HG02571 (cell line): ENCODE measurements around the gene MGMT.
"Not testable (repeated sequence)": the region's sequence is repeated elsewhere in the genome, so short reads cannot be mapped to it uniquely, and the experiment has no call there.

Experiments used
- ATAC-seq: cut with Tn5 transposase; IDR thresholded peaks from one replicate; pipeline ENCODE4 v1.9.1; 2021; ENCODE audit warnings: mild to moderate bottlenecking, moderate library complexity; ENCODE audit not compliant: unreplicated experiment

Gene MGMT

DNA sequence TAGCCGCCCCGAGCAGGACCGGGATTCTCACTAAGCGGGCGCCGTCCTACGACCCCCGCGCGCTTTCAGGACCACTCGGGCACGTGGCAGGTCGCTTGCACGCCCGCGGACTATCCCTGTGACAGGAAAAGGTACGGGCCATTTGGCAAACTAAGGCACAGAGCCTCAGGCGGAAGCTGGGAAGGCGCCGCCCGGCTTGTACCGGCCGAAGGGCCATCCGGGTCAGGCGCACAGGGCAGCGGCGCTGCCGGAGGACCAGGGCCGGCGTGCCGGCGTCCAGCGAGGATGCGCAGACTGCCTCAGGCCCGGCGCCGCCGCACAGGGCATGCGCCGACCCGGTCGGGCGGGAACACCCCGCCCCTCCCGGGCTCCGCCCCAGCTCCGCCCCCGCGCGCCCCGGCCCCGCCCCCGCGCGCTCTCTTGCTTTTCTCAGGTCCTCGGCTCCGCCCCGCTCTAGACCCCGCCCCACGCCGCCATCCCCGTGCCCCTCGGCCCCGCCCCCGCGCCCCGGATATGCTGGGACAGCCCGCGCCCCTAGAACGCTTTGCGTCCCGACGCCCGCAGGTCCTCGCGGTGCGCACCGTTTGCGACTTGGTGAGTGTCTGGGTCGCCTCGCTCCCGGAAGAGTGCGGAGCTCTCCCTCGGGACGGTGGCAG, at the start of gene MGMT:
Gene MGMT (plus strand): TSS at position 539 of the 656 bp plus-strand sequence.
- ATAC-seq: peak; percentile 92

DNA sequence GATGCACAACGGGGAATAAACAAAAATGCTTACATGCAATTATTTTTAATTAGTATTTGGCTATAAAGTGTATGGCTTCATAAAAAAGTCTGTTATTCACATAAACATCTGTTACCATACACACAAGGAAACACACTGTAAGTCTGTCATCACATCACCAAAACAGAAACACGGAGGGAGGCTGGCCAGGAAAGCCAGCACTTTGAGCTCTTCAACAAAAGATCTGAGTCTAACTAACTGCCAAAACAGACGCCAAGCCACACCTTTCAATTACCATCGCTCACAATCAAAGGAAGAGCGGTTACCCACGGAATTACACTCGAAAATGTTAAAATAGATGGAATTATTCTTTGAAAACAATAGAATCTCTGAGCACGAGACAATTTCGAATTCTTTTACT, 49.2 kb upstream of the MGMT start:
- ATAC-seq: no peak

DNA sequence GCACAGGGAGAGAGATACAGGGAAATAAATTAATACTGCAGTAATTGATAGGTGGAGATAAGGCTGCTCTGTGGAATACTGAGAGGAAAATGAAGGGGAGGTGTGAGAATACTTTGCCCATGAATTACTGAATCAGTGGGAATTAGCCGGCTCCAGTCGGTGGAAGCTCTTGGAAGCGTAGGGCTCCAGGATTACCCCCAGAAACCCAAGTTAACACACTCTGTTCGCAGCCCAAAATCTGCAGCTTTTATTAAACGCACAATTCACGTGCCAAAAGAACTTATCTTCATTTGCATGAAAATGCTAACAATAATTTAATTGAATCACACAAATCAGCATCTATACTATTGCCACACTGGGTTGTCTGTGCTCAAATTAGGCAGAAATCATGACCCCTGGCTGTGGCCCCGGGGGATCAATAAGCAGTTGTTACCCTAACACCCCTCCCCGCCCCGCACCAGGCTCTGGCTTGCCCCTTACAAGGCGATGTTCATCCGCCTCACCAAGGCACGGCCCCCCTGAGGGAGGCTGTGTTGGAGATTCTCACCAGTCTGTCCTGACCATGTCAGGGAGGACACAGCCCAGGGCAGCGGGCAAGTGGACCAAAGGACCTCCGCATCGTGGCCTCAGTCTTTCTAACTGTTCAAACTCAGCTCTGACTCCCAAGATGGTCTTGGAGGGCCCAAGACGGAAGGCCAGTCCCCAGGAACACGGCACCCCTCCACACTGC, 48.4 kb upstream of the MGMT start:
- no peak for ATAC-seq

DNA sequence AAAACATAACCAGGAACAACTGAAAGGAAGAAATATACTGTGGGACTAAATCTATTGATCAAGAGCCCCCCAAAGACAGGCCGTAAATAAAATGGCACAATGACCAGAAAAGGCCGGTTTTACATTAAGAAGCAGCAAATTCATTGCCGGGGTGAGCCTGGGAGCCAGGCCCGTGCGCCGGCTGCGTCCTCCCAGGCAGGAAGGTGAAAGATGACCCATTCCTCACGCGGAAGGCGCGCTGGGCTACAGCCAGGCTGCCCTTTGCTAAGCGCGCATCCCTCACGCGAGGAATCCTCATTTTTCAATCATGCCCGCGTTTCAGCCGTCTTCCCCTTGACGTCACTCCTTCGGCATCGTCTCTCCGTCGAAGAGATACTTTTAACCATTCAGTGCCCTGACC, 47.6 kb upstream of the MGMT start:
- ATAC-seq: no peak

DNA sequence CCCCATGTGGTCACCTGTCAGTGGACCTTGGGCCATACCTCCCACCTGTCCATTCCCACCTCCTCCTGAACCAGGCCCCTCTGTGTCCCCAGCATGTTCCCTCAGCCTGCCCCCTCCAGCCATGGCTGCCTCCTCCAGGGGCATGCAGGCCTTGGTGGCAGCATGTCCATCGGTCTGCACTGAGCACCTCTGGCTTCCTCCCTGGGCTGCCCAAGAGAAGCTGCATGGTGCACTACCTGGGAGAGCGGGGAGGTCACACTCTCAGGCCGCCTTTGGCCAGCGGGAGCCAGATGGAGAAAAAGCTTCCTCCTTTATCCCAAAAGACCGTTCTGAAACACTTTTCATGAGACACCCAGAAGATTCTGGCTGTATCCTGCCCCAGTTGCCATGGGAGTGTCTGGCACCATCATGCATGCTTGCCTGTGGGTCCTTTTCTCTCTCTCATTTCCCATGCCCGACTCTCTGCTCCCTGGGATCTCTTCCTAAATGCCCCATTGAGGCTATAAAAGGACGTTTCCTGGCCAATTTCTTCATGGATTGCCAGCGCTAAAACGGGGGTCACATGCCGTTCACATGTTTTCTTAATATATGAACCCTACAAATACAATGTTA, 45.5 kb upstream of the MGMT start:
- ATAC-seq: no peak

DNA sequence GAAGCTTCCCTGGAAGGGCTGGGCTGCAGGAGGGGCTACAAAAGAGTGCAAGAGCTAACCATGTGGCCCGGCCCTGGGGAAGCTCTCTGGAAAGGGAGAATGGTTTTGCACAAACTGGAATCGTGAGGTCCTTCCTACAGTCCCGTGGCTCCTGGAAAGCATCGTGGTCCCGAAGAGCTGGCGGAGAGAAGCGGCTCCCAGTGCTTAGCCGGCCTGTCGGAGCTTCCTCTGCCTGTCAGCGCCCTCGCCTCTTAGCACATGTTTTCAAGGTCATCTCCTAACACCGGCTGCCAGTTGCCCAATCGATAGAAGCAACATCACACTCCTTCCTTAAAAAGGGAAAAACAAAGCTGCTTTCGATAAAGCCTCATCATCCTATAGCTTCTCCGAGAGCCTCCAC, 42.1 kb upstream of the MGMT start:
- no peak for ATAC-seq

DNA sequence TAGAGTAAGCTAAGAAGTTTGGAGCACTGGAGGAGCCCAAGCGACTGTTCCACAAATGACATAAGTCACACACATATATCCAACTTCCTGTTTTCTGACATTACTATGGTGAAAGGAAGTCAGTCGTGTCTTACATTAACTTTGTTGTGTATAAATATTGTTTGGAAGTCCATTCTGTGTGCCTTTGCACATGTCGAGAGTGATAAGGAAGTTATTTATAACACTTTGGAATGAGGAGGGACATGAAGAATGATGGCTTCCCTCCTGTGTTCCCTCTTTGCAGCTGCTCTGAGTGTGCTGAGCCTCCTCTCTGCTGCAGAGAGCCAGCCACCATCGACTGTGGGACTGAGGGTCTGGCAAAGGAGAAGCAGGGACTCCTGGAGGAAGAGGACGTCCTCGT, 40.4 kb upstream of the MGMT start:
- ATAC-seq: no peak

DNA sequence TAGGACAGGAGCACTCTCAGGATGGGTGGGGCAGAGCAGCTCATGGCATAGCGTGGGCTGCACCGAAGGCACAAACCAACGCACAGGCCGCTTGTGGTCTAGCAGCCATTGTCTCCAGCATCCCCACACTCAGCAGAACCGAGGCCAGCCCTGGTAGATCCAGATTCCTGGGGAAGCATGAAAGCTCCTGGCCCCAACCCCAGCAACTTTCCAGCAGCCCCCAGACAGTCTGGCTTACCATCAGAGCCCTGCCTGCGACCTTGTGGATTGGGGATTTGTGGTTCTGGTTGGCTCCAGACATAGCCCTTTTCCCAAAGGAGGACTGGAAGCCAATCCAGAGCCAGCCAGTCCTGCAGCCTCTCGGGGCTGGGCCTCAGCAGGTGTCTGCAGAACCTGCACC, 33.8 kb upstream of the MGMT start:
- no peak for ATAC-seq

DNA sequence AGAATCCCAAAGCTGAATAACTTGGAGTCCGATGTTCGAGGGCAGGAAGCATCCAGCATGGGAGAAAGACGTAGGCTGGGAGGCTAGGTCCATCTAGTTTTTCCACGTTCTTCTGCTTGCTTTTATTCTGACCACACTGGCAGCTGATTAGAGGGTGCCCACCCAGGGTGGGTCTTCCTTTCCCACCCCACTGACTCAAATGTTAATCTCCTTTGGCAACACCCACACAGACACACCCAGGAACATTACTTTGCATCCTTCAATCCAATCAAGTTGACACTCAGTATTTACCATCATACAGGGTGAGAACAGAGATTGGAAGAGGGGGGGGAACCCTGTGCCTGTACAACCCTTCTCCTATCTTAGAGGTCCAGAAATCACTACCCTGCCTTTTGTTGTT, 31.3 kb upstream of the MGMT start:
- not testable (repeated sequence) for ATAC-seq

DNA sequence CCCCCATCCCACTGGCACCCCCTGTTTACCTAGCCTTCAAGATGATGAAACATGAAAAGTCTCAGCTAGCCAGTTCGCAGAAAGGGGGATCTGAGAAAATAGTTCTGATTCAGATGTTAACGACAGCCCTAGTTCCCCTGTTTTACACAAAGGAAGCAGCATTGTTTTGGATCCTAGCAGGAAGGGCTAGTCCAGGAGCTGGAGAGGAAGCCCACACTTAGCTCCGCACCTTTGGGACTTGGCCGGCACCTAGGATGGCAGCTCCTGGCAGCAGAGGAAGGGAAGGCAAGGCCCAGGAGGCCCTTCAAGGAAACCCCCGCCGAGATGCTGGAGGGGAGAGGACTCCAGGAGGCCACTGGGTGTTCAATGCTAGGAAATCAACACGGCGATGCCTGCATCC, 29.0 kb upstream of the MGMT start:
- ATAC-seq: no peak

DNA sequence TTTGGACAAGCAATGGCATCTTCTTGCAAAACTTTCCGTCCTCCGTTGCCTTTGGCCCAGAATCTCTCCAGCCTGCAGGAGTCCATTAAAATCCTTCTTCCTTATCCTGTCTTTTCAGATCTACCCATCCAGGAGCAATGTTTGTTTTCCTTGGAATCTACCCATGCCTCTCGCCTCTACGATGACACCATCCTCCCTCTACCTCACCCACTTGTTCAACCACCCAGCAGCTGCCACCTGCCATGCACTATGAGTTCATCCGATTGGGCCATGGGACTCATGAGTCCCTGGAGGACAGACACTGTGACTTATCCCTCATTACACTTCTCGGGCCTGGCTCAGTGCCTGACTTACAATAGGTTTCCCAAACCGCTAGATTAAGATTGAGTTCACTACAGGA, 26.8 kb upstream of the MGMT start:
- ATAC-seq: no peak

DNA sequence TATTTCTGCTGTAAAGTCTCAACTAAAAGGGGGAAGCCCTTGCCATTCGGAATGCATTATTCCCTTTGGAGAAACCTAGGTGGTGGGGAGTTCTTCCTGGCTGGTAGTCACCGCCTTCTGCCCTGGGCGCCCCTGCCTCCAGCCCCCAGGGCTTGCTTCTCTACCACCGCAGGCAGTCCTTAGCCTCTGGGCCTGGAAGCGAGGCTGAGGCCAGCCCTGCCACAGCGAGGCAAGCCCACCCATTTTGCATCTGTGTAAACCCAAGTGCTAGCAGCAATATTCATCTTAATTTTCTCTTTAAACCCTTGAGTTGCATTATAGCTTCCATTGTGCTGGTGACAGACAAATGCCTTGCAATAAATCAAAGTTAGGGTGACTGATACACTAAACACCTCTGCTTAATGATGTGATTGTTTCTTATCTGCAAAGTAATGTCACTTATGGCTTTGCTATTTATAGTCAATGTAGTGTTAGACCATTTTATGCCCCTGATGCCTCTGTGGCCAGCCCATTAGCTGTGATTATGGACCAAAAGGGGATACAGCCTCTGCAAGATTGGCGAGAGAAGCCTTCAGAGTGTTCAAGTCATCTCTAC, 26.2 kb upstream of the MGMT start:
- no peak for ATAC-seq

DNA sequence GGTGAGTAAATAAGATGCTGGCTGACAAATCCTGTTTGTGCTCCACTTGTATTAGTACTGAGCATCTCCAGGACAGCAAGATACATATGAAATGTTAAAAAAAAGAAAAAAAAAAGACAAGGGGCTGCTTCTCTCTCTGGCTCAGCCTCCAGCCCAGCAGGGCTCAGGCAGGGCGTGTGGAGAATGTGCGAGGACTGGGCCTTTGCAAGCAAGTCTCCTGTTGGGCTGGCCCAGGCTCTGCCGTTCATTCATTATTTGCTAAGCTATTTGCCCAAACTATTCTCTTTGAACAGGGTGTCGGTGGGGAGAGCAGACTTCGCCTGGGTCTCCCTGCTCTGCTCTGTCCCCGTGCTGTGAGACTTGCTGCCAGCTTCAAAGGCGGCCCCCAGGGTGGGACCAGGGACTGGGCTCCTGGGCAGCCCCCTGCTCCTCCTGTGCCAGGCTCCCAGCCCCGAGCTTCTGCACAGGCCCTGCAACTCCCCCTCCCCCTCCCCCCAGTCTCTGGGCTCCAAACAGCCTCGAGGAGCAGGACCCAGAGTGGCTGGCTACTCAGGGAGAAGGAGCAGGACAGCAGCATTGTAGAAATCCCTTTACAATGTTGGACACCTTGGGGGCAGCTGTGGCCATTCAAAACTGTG, 25.6 kb upstream of the MGMT start:
- ATAC-seq: no peak

DNA sequence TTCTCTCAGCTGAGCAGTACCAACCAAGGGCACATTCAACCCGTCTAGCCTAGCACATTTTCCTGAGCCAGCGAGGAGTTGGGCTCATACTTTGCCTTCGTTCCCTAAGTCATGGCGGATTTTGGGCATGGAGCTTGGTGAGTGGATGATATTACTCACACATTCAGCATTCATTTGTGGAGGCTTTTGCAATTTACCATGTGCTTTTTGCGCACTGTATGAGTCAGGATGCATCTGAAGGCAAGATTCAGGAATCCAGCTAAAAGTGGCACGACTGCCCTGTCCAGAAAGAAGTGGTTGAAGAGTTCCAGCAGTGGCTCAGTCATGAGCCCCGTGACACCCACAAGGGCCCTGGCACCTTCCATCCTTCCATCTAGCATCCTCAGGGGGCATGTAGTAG, 24.2 kb upstream of the MGMT start:
- ATAC-seq: no peak

DNA sequence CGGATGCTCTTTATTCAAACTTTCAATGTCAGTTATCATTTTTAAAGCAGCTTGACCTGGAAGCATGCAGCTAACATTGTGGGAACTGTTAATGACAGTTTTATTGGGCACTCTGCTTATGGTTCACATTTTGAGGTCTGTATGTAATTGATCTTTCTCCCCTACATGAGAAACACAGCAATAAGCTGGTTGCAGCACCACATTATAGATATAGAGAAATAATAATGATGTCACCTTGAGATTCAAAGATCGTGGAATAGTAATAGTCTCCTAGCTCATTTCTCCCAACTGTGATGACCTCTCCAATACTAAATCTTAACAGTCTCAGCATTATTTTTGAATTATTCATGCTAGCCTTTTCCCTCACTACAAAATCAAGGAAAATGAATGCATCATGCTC, 22.7 kb upstream of the MGMT start:
- no peak for ATAC-seq

DNA sequence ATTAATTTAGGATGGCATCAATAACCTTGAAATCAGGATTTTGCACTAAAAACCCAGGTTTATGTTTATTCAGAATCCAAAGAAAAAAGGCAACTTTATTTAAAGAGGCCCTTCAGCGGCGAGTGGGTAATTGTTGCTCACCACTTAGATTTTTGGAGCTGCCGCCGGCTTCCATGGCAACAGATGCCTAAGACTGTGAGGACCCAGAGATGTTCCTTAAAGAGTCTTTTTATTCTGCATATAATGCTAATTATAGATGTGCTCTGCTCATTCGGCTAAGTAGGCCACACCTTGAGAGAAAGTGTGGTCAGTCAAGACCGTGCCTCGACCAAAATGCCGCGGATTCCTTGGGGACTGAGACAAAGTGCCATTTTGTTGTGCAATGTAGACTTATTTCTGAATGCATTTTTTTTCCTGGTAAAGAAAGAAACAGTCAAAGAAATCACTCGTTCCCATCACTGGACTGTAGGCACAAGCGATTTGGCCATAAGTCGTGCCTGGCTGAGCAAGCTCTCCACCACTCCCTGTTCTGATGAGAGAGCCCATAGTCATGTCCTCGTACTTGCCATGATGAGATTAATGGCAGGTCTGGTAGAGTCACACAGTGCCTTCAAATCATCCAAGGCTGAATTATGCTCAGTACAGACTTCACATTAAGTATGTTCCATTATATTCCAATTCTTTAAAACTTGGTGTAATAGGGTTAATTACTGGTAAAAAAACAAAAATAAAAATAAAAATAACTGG, 21.4 kb upstream of the MGMT start:
- no peak for ATAC-seq

DNA sequence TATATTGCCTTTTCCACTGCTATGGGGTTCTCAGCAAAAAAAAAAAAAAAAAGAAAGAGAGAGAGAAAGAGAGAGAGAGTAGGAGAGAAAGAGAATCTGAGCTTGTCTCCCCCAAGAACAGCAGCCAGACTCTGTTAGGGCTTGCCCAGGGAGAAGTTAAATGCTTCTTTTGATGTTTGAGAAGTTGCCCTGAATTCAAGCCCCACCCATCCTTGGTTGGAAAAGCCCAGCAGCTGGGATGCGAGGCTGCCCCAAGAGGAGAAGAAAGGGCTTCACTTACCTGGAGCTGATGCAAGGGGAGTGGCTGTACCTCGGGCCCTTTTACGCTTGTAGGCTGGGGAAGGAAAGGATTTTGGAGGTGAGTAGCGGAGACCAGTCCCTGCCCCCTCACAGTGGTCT, 20.9 kb upstream of the MGMT start:
- ATAC-seq: no peak

DNA sequence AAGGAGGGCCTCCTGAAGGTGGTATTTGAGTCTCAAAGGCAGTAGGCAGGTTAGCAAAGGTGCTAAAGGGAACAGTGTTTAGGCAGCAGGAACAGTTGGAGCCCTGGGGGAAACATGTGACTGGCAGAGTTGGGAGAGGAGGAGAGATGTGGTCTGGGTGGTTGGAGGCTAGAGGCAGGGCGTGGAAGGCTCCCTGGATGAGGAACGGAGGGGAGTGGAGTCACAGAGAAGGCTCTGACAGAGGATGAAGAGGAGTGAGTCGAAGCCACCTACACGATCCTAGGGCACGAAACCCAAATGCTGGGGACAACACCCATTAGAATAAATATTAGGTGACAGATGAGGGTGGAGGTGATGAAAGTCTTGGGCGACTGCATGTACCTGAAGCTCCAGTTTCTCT, 19.6 kb upstream of the MGMT start:
- no peak for ATAC-seq

DNA sequence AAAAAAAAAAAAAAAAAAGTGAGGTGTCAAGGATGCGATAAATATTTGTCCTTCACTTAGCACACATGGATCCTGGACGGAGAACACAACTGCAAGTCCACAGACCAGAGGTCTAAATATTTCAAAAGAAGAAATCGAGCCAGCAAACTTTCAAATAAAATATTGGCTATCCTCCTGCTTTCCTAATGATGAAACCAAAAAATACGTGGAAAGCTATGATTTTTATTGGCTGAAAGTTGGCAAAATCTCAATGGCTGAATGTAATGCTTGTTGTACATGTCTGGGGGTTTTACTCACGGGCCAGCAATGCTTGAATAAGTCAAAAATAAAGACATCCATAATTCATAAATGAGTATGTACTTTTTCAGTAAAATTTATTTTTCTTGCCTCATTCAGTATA, 19.0 kb upstream of the MGMT start:
- ATAC-seq: no peak

DNA sequence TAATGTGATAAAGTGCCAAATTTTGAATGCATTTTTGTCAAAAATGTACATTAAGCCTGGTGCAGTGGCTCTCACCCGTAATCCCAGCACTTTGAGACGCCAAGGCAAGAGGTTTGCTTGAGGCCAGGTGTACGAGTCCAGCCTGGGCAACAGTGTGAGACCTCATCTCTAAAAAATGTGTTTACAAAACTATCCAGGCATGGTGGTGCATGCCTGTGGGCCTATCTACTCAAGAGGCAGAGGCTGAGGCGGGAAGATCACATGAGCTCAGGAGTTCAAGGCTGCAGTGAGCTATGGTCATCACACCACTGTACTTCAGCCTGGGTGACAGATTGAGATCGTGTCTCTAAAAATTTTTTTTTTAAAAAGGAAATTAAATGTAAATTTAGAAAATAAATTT, 18.5 kb upstream of the MGMT start:
- no peak for ATAC-seq

DNA sequence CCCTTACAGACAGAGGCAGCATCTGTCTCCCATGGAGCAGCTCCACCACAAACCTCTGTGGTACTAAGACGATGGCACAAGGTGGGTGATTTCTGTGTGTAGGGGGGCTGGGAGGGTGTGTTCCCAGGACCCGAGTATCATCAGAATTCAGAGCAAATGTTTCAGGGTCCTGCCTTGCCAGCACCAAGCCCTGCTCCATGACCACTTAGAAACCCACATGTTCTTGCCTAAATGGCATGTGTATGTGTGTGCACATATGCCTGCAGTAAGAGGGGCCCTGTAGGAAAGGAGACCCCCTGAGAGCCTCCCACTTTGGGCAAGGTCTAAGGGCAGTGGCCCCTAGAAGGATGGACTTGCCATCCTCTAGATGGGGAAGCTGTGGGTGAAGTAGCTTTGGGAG, 17.1 kb upstream of the MGMT start:
- no peak for ATAC-seq
